ENCODE data around the gene MMP1.

The MMP1 gene

GRCh38 chr11:102806296-102806695 lies 8.3 kb upstream of the MMP1 start:
- no peak for DNase-seq

DNA sequence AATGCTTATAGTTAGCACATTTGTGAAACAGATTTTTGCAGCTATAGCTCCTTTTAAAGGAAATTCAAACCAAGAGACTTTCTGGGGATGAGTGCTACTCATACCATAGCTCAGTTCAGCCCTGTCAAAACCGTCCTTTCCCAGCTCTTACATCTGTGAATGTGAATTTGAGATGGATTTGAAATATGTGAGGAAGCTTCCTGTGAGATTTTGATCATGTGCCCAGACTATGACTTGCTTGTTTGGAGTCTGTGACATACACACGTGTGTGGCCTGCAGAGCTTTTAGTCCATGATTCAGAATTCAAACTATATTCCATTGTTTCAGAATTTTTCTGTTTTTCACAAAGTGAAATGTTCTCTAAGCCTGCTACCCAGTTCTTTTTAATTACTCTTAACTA lies 4.4 kb upstream of the MMP1 start:
- DNase-seq = no peak

DNA sequence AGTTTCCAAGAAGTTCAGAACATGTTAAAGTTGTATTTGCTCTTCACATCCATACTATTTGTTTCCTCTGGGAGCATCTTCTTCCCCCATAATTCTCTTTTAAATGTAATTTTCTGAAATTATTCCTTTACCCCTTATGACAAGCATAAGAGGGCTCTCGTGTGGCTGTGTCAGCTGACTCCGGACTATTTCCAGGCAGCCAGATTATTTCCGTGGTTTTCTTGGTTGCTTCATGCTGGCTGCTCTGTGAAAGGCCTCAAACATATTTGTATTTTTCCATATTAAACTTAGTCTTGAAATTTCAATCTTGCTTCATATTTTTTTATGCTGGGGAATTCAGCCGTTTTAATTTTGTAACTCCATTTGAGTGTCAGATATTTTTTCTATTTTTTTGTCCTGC lies 2.8 kb upstream of the MMP1 start:
- no peak for DNase-seq

GRCh38 chr11:102799681-102800340 lies 1.9 kb upstream of the MMP1 start:
- DNase-seq = no peak

DNA sequence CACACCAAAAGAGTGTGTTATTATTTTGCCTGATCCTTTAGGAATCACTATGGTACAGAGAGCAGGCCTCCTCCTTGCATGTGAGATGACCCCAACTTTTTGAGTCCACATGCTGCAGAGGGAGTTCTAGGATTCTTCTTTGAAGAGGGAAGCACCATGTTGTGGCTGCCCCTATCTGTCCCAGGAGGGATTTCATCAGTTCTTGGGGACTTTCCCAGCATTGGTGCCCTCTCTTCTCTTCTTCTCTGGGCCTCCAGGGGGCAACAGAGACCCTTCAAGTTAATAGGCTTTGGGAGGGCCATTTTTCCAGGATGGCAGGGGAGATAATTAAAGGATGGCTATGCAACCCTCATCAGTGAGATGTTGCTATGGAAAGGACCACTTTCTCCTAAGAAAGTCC lies 3.6 kb downstream of the MMP1 start:
- peak; percentile 74 to 80 for DNase-seq

DNA sequence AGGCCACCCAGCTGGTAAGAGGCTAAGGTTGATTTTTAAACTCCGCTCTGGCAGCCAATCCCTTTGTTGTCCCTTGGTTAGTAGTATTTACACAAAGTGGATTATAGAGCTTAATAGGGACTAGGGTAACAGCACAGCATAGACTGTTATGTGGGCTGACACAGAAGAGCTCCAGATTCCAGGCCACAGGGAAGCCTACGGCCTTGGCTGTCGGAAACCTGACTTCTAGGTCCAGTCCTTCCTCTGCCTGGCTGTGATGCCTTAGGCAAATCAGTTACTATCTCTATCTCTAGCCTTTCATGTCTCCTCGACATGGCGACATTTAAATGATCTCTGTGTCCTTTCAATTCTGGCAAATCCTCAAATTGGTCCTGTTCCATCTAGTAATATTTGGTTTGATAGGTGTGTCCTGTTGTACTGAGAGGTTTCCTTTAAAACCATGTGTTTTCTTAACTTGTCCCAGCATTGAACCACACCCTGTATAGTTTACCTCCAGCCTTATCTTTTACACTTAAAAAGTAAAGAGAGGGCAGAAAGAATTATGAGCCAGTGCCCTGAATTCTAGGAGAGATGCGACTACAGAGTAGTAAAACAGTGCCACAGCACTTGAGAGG lies 4.2 kb downstream of the MMP1 start:
- no peak for DNase-seq

GRCh38 chr11:102792604-102793003 lies 5.4 kb downstream of the MMP1 start:
- DNase-seq = no peak

- DNase-seq = no peak
Measured at GRCh38 chr11:102791271-102792036, 6.5 kb downstream of the MMP1 start.

DNA sequence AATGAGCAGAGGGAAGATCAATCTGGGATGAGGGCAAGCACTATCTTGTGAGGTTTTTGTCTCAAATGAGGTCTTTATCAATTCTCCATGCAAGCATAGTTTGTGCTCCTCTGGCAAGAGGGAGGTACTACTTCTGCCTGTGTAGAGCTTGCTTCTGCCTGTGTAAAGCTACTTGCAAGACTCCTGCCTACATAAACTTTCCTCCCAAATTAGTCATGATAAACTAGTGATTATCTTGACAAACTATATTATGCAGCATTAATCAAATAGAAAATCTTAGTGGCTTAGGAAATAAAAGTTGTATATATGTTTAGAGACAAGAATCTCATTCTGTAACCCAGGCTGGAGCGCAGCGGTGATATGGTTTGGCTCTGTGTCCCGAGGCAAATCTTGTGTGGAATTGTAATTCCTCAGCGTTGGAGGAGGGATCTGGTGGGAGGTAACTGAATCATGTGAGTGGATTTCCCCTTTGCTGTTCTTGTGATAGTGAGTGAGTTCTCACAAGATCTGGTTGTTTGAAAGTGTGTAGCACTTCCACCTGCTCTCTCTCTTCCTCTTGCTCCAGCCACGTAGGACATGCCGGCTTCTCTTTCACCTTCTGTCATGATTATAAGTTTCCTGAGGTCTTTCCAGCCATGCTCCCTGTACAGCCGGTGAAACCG lies 9.5 kb downstream of the MMP1 start:
- no peak for DNase-seq

DNA sequence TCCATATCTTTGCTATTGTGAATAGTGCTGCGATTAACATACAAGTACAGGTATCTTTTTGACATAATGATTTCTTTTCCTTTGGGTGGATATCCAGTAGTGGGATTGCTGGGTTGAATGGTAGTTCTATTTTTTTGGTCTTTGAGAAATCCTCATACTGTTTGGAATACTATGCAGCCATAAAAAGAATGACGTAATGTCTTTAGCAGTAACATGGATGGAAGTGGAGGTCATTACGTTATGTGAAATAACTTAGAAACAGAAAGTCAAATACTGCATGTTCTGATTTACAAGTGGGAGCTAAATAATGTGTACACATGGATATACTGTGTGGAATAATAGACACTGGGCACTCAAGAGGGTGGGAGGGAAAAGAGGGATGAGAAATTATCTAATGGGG lies 13.6 kb downstream of the MMP1 start:
- no peak for DNase-seq

GRCh38 chr11:102783720-102784119 lies 14.2 kb downstream of the MMP1 start:
- no peak for DNase-seq

DNA sequence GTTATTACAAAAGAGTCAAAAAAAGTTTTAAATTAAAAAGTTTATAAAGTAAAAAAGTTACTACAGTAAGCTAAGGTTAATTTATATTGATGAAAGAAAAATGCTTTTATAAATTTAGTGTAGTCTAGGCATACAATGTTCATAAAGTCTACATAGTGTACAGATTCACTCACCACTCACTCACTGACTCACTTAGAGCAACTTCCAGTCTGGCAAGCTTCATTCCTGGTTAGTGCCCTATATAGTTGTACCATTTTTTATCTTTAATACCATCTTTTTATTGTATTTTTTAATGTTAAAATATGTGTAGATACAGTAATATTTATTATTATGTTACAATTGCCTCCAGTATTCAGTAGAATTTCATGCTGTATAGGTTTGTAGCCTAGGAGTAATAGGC lies 14.9 kb downstream of the MMP1 start:
- DNase-seq = no peak

- no peak for DNase-seq
Measured at GRCh38 chr11:102781676-102782075, 16.3 kb downstream of the MMP1 start.

- DNase-seq = peak; percentile 76 to 90
Measured at GRCh38 chr11:102780491-102780918, 17.5 kb downstream of the MMP1 start, which contains the start of gene MMP10. TSS of gene MMP10 (minus strand) at chr11:102780628. CDS start at chr11:102780591, 37 bp downstream.

- DNase-seq = no peak
Measured at GRCh38 chr11:102776454-102776853, 21.5 kb downstream of the MMP1 start.

- DNase-seq = no peak
Measured at GRCh38 chr11:102773386-102773785, 24.6 kb downstream of the MMP1 start.

DNA sequence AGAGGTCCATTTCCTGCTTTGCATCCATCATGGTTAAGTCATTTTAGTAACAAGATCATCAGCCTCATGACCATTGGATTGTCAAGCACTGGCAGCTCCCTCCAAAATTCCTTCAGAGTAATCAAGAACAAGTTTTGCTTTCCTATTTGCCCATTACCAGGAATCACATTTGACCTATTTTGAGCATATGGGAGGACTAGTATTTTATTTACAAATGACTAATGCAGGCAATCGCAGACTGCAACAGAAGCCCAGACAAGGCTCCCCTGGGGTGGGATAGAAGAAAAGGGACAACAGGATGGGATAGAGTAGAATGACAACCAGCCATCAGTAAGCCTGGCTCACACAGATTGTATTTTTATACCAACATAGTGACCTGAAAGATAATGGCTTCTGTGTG lies 26.6 kb downstream of the MMP1 start:
- DNase-seq = no peak

DNA sequence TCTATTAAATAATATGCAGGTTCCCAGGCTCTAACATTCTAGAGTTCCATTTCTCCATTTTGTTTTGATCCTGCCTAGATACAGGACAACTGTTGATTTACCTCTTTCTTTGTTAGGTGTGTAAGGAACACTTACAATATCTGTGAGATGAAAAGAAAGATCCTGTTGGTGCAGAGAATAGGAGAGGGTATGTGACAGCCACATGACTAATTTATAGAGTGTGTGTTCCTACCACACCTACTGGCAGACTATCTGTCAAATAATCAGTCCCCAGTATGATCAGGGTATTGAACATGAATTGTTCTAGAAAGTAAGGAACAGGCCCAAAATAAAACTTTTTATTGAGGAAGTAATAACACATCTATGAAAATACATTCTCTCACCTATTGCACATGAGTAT lies 27.8 kb downstream of the MMP1 start:
- DNase-seq = no peak

DNA sequence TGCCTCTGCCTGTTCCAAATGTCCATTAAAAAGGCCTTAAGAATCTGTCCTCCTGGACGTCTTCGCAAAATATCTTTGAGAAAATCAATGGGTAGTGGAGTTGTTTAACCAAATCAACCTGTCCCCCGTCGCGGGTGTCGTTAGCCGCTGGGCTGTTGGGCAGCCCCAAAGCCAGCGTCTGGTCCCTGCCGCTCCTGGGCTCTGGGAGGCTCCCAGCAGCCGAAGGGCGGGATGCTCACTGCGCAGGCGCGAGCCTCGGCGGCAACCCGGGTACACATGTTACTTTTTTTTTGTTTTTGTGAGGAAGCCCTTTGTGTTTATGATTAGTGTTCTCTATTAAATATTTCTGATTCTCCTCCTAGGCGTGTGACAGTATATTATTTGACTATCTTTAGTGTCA lies 30.2 kb downstream of the MMP1 start:
- no peak for DNase-seq

DNA sequence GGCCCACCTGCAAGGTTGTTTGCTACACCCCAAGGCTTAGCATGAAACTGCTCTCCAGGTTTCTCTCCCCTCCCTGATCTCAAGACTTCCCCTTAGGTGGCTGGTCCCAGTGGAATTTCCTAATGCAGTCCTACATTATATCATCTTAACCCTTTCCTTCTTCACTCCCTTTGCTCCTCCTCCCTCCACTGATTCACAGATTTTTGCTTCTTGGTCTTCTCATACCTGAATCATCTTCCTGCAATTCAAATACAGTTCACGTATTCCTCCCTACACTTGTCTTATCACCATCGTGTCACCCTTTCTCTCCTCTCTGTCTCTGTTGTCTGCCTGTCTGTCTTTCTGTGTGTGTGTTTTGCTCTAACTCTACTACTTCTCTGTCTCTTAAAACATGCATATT lies 34.5 kb downstream of the MMP1 start:
- DNase-seq = peak; percentile 25 to 66

DNA sequence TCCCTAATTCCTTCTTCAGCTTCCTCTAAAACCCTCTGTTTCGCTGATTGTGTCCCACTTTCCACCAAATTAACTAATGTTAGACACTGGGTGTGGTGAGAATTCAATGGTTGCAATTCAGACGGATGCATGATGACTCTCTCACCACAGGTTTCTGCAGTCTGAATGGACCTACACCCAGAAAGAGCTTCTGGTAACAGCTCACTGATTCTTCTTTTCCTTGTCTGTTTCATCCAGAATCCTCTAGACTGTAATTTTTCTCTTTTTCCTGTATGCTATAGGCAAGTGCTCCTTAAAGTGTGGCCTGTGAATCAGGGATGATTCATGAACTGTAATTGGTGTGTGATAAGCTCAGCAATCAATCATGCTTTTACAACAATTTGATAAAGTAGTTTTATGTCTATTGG lies 35.6 kb downstream of the MMP1 start:
- peak; percentile 30 to 83 for DNase-seq

DNA sequence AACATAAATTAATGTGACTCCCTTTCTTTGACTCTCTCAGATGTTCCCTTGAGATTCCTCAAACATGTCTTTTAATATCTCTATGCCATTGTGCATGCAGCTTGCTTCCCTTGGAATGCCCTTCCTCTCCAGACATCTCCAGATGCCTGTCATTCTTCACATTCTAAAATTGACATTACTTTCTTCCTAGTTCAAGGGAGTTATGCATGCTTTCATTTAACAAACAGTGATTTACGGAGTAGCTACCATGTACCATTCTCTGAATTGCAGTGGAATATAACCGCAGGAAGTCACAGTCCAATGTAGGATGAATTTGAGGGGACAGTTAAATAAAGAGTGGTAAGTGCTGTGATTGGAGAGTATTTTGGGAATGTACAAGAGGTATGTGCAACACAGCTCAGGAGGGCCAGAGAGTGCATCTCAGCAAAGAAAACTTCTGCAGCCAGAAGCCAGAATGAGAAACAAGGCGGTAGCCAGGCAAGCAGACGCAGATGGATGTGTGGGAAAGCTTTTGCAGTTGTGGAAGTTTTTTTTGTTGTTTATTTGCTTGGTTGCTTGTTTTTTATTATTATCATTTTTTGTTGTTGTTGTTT lies 36.2 kb downstream of the MMP1 start:
- peak; percentile 52 to 86 for DNase-seq
